Stimulated activated CD4-positive, alpha-beta T cell treated with anti-CD3 and anti-CD28 coated beads, Interleukin-4, amount 100 ng/mL, for 1 hour (primary cell): ENCODE results near the gene OXSR1.
"Not testable (repeated sequence)": the region's sequence is repeated elsewhere in the genome, so short reads cannot be mapped to it uniquely, and the experiment has no call there.

ENCODE experiments used
- DNase-seq: peaks from one replicate; pipeline ENCODE4 v3.0.0-alpha.2; 2020

Gene OXSR1

DNA sequence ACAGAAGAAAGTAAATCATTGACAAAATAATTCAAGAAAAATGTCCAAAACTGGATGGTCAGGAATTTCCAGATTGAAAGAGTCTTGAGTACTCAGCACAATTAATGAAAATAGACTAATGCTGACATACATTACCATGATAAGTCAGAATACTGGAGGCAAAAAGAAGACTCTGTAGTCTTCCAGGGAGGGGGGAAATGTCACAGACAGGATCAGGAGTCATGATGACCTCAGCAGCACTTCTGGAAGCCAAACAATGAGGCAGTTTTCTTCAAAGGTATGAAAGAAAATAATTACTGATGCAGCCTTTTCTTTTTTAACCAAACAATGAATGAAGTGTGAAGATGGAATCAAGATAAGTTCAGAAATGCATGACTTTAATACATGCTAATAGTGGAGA lies 70.1 kb downstream of the OXSR1 start:
- DNase-seq = no peak

GRCh38 chr3:38238416-38239008 lies 73.2 kb downstream of the OXSR1 start:
- no peak for DNase-seq

- DNase-seq = not testable (repeated sequence)
These were observed 77.5 kb downstream of the OXSR1 start for GRCh38 chr3:38242812-38243211.

- DNase-seq = no peak
These were observed 80.6 kb downstream of the OXSR1 start for GRCh38 chr3:38245930-38246329.

DNA sequence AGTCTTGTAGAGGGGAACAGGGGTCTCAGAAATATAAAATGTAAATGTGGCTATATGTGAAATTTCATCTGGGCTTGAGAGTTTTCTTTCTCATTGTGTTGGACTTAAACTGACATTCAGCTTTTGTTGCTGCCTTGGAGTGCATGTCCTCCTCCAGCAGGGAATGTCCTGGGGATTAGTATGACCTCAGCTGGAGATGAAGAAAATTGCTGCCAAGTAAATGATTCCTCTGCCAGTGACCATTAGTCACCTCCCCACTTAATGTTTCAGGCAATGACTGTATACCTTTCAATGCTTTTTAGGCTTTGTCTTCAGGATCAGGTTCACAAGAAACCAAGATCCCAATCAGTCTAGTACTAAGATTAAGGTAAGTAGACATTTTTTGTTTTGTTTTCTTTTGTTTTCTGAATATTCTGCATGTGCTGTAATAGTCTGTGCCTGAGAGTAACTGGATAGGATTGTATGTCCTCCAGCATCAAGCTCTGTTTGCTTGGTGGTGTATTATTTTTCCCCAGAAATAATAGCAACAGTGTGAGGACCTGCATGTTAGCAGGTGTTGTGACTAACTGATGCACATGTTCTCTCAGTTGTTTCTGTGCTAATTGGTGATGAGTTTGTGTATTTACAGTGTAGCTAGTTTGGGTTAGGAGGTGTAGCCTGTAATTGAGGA lies 82.2 kb downstream of the OXSR1 start:
- DNase-seq = no peak

DNA sequence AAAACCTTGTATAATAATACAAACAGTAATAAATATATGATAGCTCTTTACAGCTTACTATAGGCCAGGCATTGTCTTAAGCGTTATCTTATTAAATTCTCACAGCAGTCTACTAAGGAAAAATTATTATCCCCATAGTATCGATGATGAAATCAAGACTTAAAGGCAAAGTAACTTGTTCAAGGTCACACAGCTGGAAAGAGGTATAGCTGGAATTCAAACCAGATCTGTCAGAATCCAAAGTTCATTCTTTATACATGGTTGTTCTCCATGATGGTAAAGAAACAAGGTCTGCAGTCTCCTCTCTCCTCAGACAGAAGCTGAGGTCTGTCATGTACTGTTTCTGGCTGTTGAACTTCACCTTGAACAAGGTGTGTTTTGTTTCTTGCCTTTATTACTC lies 84.9 kb downstream of the OXSR1 start:
- DNase-seq = no peak

GRCh38 chr3:38251197-38251596 lies 85.9 kb downstream of the OXSR1 start:
- no peak for DNase-seq

GRCh38 chr3:38253704-38254103 lies 88.4 kb downstream of the OXSR1 start:
- DNase-seq = no peak

- no peak for DNase-seq
These were observed 89.5 kb downstream of the OXSR1 start for GRCh38 chr3:38254872-38255271.

GRCh38 chr3:38255627-38256026 lies 90.3 kb downstream of the OXSR1 start:
- no peak for DNase-seq

- no peak for DNase-seq
These were observed 92.2 kb downstream of the OXSR1 start for GRCh38 chr3:38257583-38257982.

GRCh38 chr3:38260474-38260873 lies 95.1 kb downstream of the OXSR1 start:
- DNase-seq = no peak

- DNase-seq = no peak
These were observed 99.0 kb downstream of the OXSR1 start for GRCh38 chr3:38264353-38264771.

DNA sequence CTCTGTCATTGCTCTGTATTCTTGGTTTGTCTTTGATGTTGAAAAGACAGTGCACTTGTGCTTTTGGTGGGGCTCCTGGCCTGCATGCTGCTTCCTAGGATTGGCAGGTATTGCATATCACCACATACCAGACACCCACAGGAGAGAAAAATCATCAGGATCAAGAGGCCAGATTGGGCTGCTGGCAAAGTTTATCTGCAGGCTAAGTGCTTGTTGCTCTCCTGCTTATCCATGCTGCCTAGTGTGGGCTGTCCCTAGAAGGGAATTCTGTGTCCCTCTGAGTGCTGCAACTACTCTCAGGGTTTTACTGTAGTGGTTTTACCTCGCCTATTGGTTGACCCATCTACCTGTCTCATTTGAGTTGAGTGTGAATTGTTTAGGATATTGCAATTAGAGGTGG lies 99.4 kb downstream of the OXSR1 start:
- no peak for DNase-seq

GRCh38 chr3:38265604-38266307 lies 100.4 kb downstream of the OXSR1 start, which contains the start of gene SLC22A13:
SLC22A13 (plus strand) TSS chr3:38265812; CDS start chr3:38265861, 49 bp downstream.
- DNase-seq = no peak

- no peak for DNase-seq
These were observed 101.5 kb downstream of the OXSR1 start for GRCh38 chr3:38266810-38267209.

DNA sequence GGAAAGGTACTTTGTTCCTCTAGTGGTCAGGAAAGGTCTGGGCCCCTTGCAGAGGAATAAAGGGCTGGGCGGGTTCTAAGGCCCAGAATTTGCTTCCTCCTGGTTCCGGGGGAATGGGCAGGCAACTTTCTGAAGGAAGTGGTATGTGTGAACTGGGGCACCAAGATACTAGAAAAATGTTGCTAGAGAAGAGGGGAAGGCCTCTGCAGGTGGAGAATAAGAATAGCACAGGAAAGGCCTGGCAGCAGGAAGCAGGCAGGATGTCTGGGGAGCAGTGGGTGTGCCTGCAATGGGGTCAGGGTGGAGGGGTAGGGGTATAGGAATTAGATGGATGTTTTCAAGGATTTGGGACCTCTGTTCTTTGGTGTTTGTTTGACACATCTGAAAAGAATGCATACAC lies 102.3 kb downstream of the OXSR1 start:
- DNase-seq = no peak

DNA sequence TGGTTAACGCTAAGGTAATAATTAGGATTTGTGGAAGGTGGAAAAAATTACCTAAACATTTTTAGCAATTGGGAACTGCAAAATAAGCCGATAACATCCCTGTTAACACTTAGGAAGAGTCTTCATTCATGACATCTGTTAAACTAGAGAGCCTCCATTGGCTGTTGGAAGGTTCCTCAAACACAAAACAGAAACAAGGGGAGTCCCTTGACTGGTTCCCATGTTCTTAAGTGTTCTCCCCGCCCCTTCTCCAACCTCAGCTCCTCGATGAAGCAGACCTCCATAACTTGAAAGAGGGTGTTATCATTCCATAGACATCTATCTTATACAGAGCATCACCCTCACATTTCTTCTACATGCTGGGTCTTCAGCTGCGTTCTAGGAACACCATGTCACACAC lies 102.8 kb downstream of the OXSR1 start:
- no peak for DNase-seq

DNA sequence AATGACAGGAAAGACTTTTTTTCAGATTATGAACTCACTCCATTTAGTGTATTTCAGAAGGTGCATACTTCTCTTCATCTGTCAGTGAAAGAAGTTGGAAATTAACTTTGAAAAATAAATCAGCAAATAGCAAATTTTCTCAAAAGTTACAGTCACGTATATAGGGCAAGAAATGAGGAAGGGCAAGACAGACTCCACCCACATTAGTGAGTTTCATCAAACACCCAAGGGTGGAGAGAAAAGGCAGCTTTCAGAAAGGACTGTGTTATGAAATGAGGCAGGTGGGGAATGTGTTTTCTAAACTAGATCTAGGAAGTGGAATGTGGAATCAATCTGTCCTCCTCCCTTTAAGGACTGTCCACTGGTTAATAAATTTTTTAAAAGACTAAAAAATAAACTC lies 103.2 kb downstream of the OXSR1 start:
- no peak for DNase-seq

DNA sequence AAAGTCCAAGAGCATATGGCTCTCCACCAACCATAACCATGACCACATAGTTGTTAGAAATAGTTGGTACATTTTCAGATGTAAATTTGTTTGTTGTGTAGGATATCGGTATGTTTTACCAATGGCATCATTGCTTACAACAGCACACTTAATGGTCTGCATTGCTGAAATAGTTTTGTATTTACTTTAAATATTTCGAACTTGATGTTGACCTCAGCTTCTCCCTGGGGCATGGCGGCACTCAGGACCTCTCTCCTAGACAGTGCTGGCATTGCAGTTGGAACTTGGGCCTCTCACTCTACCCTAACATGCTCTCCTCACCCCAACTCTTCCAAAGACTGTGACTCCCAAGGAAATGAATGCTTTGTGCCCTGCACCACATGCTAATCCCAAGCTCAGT lies 105.3 kb downstream of the OXSR1 start:
- DNase-seq = no peak

GRCh38 chr3:38271553-38271952 lies 106.2 kb downstream of the OXSR1 start:
- no peak for DNase-seq

GRCh38 chr3:38274864-38275649 lies 109.7 kb downstream of the OXSR1 start:
- DNase-seq = no peak

DNA sequence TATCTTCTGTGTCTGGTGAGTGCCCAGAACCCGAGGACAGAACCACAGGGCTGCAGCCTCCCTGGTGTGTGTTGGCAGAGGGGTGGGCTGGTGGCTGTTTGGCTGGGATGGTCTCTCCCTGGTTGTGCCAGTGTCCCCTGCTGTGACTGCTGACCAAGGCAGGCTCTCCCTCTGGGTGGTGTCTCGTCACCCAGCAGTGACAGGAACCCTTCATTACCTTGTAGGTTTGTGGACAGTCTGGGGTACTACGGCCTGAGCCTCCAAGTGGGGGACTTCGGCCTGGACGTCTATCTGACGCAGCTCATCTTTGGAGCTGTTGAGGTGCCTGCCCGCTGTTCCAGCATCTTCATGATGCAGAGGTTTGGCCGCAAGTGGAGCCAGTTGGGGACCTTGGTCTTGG lies 110.3 kb downstream of the OXSR1 start:
- no peak for DNase-seq
